OCI-LY3 (cell line): ENCODE measurements around the gene TTC29.

ENCODE experiments used
- EZH2phosphoT487 ChIP-seq: fragments of 200-600 bp; shearing (Covaris generic); IDR thresholded peaks from 2 replicates; pipeline ENCODE4 v1.6.1; 2018; ENCODE audit warnings: antibody characterized with exemption, mixed run types, low read depth
- TF ChIP-seq, protein P1 (sequence below): fragments of 200-600, 300-600 bp; sonication (generic); IDR thresholded peaks from 2 replicates; pipeline ENCODE4 v1.5.1; 2014; ENCODE audit warnings: antibody characterized with exemption, low read length, low read depth

DNA sequence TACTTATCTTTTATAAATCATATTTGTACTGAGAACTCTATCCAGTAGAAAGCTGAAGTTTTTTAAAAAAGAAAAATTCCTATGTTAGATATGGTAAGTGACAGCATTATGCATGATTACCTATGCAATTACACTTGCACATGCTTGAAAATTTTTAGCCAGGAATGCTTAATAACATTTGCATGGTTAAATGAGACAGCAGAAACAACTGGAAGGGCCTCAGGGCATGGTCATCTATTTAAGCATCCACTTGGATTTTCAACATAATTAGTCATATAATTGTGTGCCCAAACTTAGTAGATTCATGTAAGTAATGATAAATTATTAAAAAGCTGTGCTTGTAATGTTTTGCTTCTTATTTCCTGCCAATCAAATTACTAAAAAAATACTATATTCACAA, 151.9 kb downstream of the TTC29 start:
- TF ChIP-seq, protein P1, sequence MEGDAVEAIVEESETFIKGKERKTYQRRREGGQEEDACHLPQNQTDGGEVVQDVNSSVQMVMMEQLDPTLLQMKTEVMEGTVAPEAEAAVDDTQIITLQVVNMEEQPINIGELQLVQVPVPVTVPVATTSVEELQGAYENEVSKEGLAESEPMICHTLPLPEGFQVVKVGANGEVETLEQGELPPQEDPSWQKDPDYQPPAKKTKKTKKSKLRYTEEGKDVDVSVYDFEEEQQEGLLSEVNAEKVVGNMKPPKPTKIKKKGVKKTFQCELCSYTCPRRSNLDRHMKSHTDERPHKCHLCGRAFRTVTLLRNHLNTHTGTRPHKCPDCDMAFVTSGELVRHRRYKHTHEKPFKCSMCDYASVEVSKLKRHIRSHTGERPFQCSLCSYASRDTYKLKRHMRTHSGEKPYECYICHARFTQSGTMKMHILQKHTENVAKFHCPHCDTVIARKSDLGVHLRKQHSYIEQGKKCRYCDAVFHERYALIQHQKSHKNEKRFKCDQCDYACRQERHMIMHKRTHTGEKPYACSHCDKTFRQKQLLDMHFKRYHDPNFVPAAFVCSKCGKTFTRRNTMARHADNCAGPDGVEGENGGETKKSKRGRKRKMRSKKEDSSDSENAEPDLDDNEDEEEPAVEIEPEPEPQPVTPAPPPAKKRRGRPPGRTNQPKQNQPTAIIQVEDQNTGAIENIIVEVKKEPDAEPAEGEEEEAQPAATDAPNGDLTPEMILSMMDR = no peak
- TF ChIP-seq EZH2phosphoT487 = no peak
